ENCODE measurements around the gene CAMTA1.
"Not testable (repeated sequence)": the region's sequence is repeated elsewhere in the genome, so short reads cannot be mapped to it uniquely, and the experiment has no call there.

CAMTA1 gene

GRCh38 chr1:7362947-7363346, 577.7 kb downstream of the CAMTA1 start:
- no peak for DNase-seq

- DNase-seq = no peak
Observed at GRCh38 chr1:7363450-7363849, 578.2 kb downstream of the CAMTA1 start.

DNA sequence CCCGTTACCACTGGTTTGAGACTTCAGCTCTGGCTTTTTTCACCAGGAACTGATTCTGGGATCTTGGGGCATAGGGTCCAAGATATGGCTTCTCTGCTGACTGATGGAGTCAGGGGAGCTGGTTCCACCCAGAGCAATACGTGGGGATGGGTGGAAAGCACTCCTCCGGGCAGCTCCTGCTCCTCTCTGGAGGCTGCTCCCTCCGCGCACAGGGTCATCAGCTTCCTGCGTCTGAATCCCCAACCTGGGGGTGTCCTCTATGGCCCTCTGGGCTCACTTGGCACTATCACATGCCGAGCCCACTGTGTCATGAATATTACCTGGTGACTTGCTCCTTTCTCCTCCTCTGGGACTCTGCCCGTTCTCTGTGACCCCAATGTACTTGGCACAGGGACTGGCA, 580.5 kb downstream of the CAMTA1 start:
- DNase-seq = no peak

DNA sequence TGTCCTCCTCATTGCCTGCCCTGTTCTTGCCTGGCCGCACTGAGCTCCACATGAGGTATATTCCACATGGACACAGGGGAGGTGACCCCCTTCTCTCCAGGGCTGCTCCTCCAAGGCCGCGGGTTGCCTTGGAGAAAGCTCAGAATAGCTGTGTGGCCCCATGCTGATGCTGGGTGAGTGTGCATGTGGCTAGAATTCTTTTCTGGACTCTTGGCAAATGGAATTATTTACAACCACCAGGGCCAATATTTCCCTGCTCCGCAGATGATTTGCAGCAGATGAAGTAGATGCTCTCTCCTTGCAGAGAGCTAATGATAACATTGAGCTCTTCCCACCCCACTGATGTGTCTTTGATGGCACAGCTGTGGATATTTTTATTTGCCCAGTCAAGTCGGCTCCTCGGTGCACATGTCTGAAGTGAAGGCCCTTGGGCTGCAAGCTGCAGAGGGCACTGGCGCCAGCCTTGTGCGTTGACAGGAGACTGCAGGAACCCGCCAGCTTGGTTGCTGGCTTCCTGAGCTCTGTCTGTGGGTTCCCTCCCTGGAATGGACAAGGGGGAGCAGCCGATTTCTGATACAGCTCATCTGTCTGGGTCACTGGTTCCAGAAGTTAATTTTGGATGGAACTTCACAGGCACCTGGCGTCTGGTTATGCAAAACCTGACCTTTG, 581.2 kb downstream of the CAMTA1 start:
- no peak for DNase-seq

- DNase-seq = no peak
Observed at GRCh38 chr1:7366955-7367665, 581.9 kb downstream of the CAMTA1 start.

DNA sequence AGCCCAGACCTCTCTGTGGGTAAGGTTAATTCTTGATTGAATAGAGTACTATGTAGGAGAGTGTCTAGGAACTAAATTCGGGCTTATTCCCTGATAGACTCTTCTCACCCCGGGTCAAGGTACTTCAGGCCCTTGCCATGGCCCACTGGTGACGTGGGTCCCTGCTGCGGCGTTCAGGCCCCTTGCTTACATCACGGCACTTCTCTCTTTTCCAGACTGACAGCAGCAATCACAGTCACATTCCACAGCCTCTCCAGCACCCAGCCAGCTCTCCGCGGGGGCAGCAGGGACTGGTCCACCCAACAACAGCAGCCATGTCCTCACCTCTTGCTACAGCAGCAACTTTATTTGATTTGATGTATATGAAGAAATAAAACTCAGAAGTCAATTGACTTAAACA, 584.6 kb downstream of the CAMTA1 start:
- no peak for DNase-seq

DNA sequence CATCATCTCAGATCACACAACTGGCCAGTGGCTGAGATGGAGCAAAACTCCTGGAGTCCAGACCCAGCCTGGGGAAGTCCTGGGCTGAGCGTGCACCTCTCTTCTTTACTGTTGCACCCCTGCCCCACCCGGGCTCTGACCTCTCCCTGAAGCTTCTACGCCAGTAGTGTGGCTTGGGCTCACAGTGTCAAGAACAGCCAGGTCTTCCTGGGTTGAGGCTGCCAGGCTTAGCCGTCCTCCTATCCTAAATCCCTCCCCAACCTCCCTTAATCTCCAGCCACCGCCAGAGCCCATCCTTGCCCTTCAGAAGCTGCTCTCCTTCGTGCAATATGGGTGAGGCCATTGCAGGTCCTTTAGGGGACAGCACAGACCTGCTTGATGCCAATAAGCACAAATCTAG, 586.7 kb downstream of the CAMTA1 start:
- no peak for DNase-seq

GRCh38 chr1:7372477-7373120, 587.3 kb downstream of the CAMTA1 start:
- DNase-seq = no peak

GRCh38 chr1:7373251-7373650, 588.0 kb downstream of the CAMTA1 start:
- no peak for DNase-seq

DNA sequence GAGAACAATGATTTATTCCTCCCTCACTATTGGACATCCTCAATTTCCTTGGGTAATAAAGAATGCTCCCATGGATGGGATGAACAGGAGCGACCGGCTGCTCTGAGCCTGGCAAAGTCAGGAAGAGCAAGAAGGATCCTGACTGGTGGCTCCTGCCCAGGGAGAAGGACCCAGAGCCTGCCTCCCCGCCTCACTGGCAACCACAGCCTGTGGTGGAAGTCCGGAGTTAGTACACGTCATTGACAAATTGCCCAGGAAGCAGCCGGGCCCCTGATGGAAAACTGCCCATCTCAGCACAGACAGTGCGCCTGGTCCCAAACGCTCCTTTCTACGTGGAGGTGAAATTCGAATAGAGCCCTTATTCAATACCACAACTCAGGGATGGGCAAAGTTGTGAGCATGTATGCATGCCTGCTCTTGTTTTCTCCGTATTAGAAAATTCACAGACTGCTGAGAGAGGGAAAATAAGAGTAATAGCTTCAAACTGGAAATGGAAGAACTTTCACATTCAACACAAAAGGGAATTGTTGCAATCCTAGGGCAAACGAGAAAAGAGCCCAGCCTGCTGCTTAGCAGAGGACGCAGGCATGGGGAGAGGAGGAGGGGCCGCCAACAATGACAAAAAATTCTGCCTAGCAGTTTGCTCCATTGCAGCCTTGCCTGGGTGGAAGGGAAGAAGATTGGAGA, 588.8 kb downstream of the CAMTA1 start:
- no peak for DNase-seq

GRCh38 chr1:7374563-7375160, 589.4 kb downstream of the CAMTA1 start:
- DNase-seq = no peak

- no peak for DNase-seq
Observed at GRCh38 chr1:7375329-7375728, 590.1 kb downstream of the CAMTA1 start.

GRCh38 chr1:7375781-7376660, 590.8 kb downstream of the CAMTA1 start:
- no peak for DNase-seq

DNA sequence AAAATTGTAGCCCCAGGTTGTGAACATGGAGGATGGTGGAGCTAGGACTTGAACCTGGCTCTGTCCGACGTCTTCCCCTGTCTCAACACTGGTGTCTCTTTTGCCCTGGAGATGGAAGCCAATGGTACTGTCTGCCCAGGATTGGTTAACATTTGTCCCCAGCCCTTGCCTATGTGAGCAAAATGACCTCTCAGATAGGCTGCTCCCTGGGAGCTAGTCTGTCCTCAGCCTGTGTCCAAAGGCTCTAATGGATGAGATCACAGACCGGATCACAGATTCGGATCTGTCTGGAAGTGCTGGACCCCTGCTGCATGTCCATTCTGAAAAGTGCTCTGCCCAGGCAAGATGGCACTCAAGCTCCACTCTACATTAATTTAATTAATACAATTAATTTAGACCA, 591.4 kb downstream of the CAMTA1 start:
- DNase-seq = no peak

GRCh38 chr1:7378346-7379130, 593.3 kb downstream of the CAMTA1 start:
- no peak for DNase-seq

DNA sequence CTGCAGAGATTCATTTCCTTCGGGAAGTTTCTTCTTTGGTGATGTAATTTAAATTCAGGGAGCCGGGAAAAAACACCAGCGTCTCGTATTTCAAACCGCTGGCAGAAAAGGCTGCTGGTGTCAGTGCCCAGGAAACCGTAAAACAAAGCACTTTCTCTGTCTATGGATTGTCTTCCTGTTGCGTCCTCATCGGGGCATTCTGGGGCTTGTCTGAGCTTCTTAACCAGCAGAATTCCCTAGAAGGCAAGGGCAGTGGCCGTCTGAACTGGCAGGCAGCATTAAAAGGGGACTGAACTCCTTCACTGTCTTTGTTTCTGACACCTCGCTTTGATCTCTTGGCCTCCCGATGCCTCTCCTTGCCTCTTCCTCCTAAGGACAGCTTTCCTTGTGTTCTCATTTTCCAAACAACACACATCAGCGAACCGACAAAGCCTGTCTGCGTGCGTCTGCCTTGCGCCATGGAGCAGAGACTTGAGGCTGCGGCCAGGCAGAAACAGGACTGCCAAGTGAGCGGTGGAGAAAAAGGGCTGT, 594.3 kb downstream of the CAMTA1 start:
- no peak for DNase-seq

- DNase-seq = not testable (repeated sequence)
Observed at GRCh38 chr1:7380068-7380467, 594.8 kb downstream of the CAMTA1 start.

GRCh38 chr1:7380712-7381111, 595.5 kb downstream of the CAMTA1 start:
- no peak for DNase-seq

GRCh38 chr1:7381729-7382128, 596.5 kb downstream of the CAMTA1 start:
- DNase-seq = not testable (repeated sequence)

DNA sequence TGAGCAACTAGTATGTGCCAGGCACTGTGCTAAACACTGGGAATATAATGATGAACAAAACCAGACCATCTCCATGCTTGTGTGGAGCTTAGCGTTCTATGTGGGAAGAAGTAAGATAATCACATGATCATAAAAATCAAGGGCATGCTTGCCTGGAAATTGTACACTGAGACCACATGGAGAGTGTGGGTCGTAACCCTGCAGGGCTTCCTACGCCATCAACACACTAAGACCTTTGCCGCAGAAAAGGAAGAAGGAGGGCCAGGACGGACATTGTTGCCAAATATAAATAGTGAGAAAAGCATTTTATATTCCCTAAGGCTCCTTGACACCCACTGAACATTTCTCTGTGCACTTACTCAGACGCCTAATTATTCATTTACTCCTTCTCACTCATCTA, 597.7 kb downstream of the CAMTA1 start:
- DNase-seq = no peak
